AG04450 (cell line): ENCODE measurements around the gene MMAB. TPM values are rescaled to one million over a fixed set of nuclear protein-coding genes. Genes with fewer than 3 reads are reported as not detected.
A peak's percentile ranks its signal among the peaks of the same experiment; 100 is the strongest.

Source experiments
- CTCF ChIA-PET: fragments of 300-600, 350-600 bp; formaldehyde crosslinking; extraction: SDS; loops from one replicate; lab custom pipeline; 2022; ENCODE audit warnings: antibody characterized with exemption, inconsistent platforms; lab: Charles Lee
- POLR2A ChIA-PET: fragments of 350-600 bp; formaldehyde crosslinking; extraction: SDS; loops from one replicate; lab custom pipeline; 2021; ENCODE audit warnings: antibody characterized with exemption, inconsistent platforms; lab: Yijun Ruan, JAX
- DNase-seq: peaks from one replicate; pipeline ENCODE4 v3.0.0-alpha.2; 2011; ENCODE audit warnings: low read depth, low spot score
- H3K27ac ChIP-seq: one replicate; pipeline ENCODE4 v1.5.1; 2012; ENCODE audit warnings: low read depth, low read length, control low read depth
- H3K27me3 ChIP-seq: one replicate; pipeline ENCODE4 v1.6.0; 2012; ENCODE audit warnings: low read length; ENCODE audit not compliant: control insufficient read depth, insufficient read depth
- H3K4me3 ChIP-seq: 2 replicates; pipeline ENCODE4 v1.5.1; 2011; ENCODE audit warnings: mild to moderate bottlenecking, low read depth, low read length, control low read depth
- H3K9me3 ChIP-seq: 2 replicates; pipeline ENCODE4 v1.5.1; 2012; ENCODE audit warnings: low read length; ENCODE audit not compliant: control insufficient read depth, insufficient read depth
- polyA plus RNA-seq: library from polyadenylated mRNA; depleted of rRNA; stranded (reverse); fragments of >200 nt; gene quantifications from 2 replicates; pipeline ENCODE4 v1.2.3, GENCODE V29; 2011
- TF ChIP-seq, protein P1 (sequence below): IDR thresholded peaks from 2 replicates; pipeline ENCODE4 v1.5.1; 2011; ENCODE audit warnings: low read depth, low read length, control low read depth, inconsistent platforms

The MMAB gene
- polyA plus RNA-seq, 1 experiment = 13.0 TPM

DNA sequence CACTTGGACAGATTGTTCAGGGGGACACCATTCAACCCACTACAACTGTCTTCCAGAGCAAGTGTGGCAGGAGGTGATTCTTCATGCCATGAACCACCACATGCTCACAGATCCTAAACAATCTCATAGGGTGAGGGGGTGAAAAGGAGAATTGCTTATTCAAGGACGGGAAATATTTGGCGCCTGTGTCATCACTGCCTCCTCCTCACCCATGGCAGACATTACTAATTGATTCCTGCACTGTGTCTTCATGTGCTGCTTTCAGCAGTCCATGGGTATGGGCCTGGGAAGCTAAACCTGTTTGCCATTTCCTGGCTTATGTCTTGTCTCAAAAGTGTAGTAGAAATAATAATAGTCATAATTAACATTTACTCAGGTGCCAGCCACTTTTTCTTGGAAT, 31.3 kb downstream of the MMAB start:
- ChIA-PET CTCF (no interaction called here), POLR2A (no interaction called here)
- TF ChIP-seq, protein P1, sequence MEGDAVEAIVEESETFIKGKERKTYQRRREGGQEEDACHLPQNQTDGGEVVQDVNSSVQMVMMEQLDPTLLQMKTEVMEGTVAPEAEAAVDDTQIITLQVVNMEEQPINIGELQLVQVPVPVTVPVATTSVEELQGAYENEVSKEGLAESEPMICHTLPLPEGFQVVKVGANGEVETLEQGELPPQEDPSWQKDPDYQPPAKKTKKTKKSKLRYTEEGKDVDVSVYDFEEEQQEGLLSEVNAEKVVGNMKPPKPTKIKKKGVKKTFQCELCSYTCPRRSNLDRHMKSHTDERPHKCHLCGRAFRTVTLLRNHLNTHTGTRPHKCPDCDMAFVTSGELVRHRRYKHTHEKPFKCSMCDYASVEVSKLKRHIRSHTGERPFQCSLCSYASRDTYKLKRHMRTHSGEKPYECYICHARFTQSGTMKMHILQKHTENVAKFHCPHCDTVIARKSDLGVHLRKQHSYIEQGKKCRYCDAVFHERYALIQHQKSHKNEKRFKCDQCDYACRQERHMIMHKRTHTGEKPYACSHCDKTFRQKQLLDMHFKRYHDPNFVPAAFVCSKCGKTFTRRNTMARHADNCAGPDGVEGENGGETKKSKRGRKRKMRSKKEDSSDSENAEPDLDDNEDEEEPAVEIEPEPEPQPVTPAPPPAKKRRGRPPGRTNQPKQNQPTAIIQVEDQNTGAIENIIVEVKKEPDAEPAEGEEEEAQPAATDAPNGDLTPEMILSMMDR = no peak
- H3K27me3 ChIP-seq = no peaks in the 10 kb centered on the region
- no peak overlapping the region for H3K27ac ChIP-seq
- no peak overlapping the region for H3K4me3 ChIP-seq
- DNase-seq = no peak
- H3K9me3 ChIP-seq = peaks cover 4% of the 10 kb centered on the region

DNA sequence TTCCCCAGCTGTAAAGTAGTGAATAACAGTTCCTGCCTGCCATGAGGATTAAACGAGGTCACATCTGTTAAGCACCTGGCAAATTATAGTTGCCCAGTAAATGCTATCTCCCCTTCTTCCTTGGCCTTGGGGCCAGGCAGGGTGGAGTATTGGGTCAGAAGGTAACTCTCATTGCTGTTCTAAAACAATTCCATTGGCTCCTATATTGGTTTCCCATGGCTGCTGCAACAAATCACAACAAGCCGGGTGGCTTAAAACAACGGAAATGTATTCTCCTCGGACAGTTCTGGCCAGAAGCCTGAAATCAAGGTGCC, 31.9 kb downstream of the MMAB start:
- no peak for DNase-seq

DNA sequence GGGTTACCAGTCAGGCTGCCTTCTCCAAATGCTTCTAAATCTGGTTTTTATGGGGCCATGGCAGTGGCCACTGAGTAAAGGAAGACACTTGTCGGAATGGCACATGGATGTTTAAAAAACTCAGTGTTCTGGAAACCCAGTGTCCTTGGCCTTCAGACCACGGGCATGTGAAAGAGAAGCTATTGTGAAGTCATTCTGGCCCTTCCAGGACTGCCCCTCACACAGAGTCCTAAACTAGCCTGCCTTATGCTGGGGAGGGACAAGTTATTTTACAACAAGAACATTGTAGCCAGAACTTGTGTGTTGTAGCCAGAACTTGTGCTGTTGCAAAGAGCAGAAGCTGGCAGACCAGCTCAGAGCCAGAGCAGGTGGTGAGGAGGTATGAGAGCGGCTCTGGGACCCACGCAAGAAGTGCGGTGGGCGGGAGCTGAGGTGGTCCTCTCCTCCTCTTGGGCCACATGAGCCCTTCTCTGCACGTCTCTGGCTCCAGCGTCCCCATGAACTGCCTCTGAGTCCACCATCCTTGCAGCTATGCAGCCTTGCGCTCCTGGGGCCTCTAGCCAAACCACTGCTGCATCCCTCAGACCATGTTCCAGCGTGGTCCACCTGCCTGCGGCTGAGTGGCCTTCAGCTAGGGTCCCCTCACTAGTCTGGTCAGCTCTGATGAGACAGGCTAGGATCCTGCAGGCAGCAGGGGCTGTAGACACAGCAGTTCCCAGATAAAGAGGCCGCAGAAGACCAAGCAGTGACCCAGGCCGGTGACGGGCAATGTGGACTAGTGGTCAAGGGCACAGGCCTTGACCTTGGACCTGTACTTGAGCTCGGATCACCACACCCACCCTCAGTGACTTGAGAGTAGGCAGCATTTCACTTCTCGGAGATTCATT, 32.5 kb downstream of the MMAB start:
- Histone ChIP-seq H3K27me3 (no peaks in the 10 kb centered on the region), H3K27ac (no peak overlapping the region), H3K4me3 (no peak overlapping the region), H3K9me3 (peaks cover 4% of the 10 kb centered on the region)
- CTCF ChIA-PET = interaction anchor here (2.0 kb wide), 1 partner anchor 21 kb away, joined by 11 read pairs; no protein-coding TSS in a partner anchor
- TF ChIP-seq, protein P1 = no peak
- no peak for DNase-seq
- POLR2A ChIA-PET = no interaction called here

More for the DNA sequence above, 31.9 kb downstream of the MMAB start:
- no peaks in the 10 kb centered on the region for H3K27me3 ChIP-seq
- H3K4me3 ChIP-seq = no peak overlapping the region
- ChIA-PET POLR2A (no interaction called here), CTCF (interaction anchor here (2.0 kb wide), 1 partner anchor 22 kb away, joined by 11 read pairs; no protein-coding TSS in a partner anchor)
- H3K27ac ChIP-seq = no peak overlapping the region
- peaks cover 4% of the 10 kb centered on the region for H3K9me3 ChIP-seq
- TF ChIP-seq, protein P1 = no peak

DNA sequence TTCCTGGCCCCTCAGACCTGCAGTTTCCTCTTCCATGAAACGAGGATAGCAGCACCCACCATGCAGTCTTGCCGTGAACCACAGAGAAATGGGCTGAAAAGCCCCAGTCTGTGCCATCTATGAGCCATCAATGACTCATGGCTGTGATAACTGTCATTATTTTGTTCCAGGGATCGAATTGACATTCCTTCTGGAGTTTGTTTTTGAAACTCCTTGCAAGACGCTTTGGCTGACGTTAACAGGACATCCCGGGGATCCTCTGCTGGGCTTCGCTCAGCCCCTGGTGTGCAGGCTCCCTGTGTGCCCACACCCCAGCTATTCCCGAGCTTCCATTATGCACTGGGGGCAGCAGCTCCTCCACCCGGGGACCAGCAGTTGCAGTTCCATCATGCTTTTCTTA, 33.8 kb downstream of the MMAB start:
- DNase-seq = no peak
- Histone ChIP-seq H3K4me3 (no peak overlapping the region), H3K27me3 (no peaks in the 10 kb centered on the region), H3K27ac (no peak overlapping the region), H3K9me3 (peaks cover 4% of the 10 kb centered on the region)
- TF ChIP-seq, protein P1 = no peak
- CTCF ChIA-PET = interaction anchor here (1.1 to 2.0 kb wide), 2 partner anchors 20 to 58 kb away, joined by 5 to 11 read pairs; no protein-coding TSS in a partner anchor
- POLR2A ChIA-PET = interaction anchor here (0.6 kb wide), 1 partner anchor 15 kb away, joined by 9 read pairs; no protein-coding TSS in a partner anchor

DNA sequence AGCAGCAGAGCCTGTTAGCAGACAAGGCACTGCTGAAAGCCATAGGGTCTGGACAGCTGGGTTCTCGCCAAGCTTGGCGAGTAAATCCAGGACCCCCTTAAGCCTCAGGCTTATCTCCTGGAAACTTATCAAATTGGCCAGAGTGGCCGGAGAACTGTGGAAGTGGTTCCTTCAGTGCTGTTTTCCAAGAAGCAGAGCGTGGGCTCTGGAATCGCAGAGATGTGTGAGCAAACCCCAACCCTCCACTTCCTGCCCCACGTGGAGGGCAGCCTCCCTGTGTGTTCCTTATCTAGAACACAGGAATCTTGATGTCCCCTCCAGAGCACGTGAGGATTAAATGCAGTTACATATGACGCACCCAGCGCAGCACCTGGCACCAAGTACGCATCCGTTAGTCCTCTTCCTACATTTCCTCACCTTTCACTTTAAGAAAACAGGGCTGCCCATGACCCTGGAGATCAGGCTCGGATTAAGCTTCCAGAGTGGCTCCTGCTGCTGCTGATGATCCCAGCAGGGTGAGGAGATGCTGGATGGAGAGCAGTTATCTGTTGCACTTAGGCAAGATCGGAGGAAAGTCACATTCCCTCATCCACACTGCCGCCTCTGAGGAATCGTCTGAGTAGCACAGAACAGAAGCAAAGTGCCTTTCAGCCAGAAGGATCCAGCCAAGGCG, 35.0 kb downstream of the MMAB start:
- no peak overlapping the region for H3K4me3 ChIP-seq
- ChIA-PET CTCF (no interaction called here), POLR2A (no interaction called here)
- H3K27ac ChIP-seq = peak overlapping the region; percentile 21
- no peaks in the 10 kb centered on the region for H3K27me3 ChIP-seq
- TF ChIP-seq, protein P1 = no peak
- peaks cover 4% of the 10 kb centered on the region for H3K9me3 ChIP-seq
- no peak for DNase-seq
